Psoas muscle (tissue), 8 donors: ENCODE data around the gene TLE2. TPM values are rescaled to one million over a fixed set of nuclear protein-coding genes. Genes with fewer than 3 reads are reported as not detected.
A peak's percentile ranks its signal among the peaks of the same experiment; 100 is the strongest.
"Not testable (repeated sequence)": the region's sequence is repeated elsewhere in the genome, so short reads cannot be mapped to it uniquely, and the experiment has no call there.

Experiments used
- ATAC-seq, 4 donors: fragments of 200-7000 bp; cut with Tn5 transposase; one replicate each; pipeline ENCODE4 v1.9.1; 2020; ENCODE audit warnings: moderate library complexity in 3 of 4, mild to moderate bottlenecking in 2 of 4
- DNase-seq, 2 donors: peaks; one replicate each; pipeline ENCODE4 v3.0.0-alpha.2; 2020
- H3K27ac ChIP-seq: fragments of 200-600 bp; one replicate; pipeline ENCODE4 v1.8.0; 2022
- H3K27me3 ChIP-seq, 3 donors: fragments of 200-600 bp in 1 of 3; one replicate each; pipeline versions ENCODE4 v1.6.1 to v1.8.0; 2013 to 2022; ENCODE audit warnings: low read length in 2 of 3, mild to moderate bottlenecking in 2 of 3, moderate library complexity in 1 of 3; ENCODE audit not compliant: insufficient read depth in 3 of 3
- H3K36me3 ChIP-seq, 2 donors: fragments of 200-600 bp in 1 of 2; one replicate each; pipeline versions ENCODE4 v1.6.1 to v1.8.0; 2013 to 2022; ENCODE audit warnings: low read depth in 1 of 2, mild to moderate bottlenecking in 1 of 2, moderate library complexity in 1 of 2; ENCODE audit not compliant: insufficient read depth in 1 of 2
- H3K4me1 ChIP-seq: fragments of 200-600 bp; one replicate; pipeline ENCODE4 v1.8.0; 2022
- H3K4me3 ChIP-seq: fragments of 200-600 bp; one replicate; pipeline ENCODE4 v1.8.0; 2022; ENCODE audit warnings: mild to moderate bottlenecking
- H3K9me3 ChIP-seq: fragments of 200-600 bp; one replicate; pipeline ENCODE4 v1.8.0; 2022
- WGBS, 3 donors: extraction: QIAGEN DNeasy Blood & Tissue Kit; methylation state at CpG; one replicate each; pipeline versions ENCODE4 v1.1.6 to v1.1.7; 2013; 5-methylcytosine and 5-hydroxymethylcytosine counted together
- intact Hi-C, 2 donors: fragments of 100-400 bp; cut with DNase I; formaldehyde crosslinking; loops; one replicate each; pipeline versions ENCODE4 v1.11.0 to v1.14.2; 2022
- polyA plus RNA-seq, 3 donors: library from polyadenylated mRNA; stranded (reverse); fragments of 200-250 nt; gene quantifications; one replicate each; pipeline ENCODE4 v1.2.3, GENCODE V29; 2013
- total RNA-seq, 4 donors: library from RNA; stranded (reverse); fragmentation: NEBNext Ultra II Directional in 2 of 4; extraction: Animal tissue kit (Norgen Biotek cat#: 25700) in 2 of 4; gene quantifications; one replicate each; pipeline versions ENCODE4 v1.2.1 to v1.2.4, GENCODE V29; 2021 to 2023
- TF ChIP-seq, protein P1 (sequence below): fragments of 200-600 bp; IDR thresholded peaks from one replicate; pipeline ENCODE4 v1.8.0; 2022; ENCODE audit warnings: antibody characterized with exemption
- donor health status: healthy with polysubstance abuse.
- donor health status: DM: no; HTN: no; CAD: no; lungs with moderate emphysema.
- donor health status: Bipolar disorder and iron deficiency.
- donor health status: healthy.
- donor health status: DM: yes; HTN: yes; CAD: no.
- donor health status: DM: no; HTN: no; CAD: no.
- donor health status: DM: no; HTN: no; CAD: no.
- donor health status: DM: yes; HTN: yes; CAD: no.

The TLE2 gene
- total and polyA plus RNA-seq, 7 donors = 23.5 to 42.5 (median 33.6) TPM

DNA sequence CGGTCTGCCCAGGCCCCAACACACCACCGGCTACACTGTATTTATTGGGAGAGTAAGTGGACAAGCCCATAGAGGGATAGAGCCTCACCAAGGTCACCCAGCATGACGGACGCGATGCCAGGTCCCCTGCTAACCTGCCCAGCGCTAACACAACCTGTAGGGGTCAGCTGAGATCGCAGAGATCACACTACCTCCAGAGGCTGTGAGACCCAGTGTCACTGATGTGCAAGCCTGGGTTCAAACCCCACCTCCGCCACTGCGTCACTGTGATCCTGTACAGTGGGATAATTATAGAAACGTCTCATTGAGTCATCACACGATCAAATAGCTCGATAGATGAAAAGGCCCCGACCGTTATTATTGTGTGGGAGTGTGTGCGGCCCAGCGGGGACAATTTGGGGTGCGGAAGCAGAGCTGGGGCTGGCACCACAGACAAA is 10.6 kb upstream of the TLE2 start:
- WGBS, 3 donors = 40 to 65% (median 40%) methylated on average over 17 of the region's 17 CpGs
- H3K27ac ChIP-seq = peak overlapping the region; percentile 68
- intact Hi-C loops = no loop called here

DNA sequence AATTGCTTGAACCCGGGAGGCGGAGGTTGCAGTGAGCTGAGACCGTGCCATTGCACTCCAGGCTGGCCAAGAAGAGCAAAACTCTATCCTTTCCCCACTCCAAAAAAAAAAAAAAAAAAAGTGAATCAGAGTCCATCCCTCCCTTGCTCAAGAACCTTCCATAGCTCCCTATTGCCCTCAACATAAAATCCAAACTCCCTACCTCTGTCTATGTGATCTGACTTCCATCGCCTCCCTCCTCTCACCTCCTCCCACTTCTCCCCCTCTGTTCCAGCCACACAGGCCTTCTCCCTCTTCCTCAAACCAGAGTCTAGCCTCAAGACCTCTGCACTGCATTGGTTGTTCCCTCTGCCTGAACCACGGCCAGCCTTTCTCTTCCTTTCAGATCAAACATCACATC is 10.0 kb upstream of the TLE2 start:
- H3K9me3 ChIP-seq = no peaks in the 10 kb centered on the region
- peak overlapping the region; percentile 68 for H3K27ac ChIP-seq
- no peak overlapping the region for H3K4me3 ChIP-seq
- H3K4me1 ChIP-seq = peaks cover 15% of the 10 kb centered on the region
- no peaks in the 10 kb centered on the region for H3K36me3 ChIP-seq
- ATAC-seq (no peak), DNase-seq (no peak)
- intact Hi-C loops = no loop called here
- TF ChIP-seq, protein P1, sequence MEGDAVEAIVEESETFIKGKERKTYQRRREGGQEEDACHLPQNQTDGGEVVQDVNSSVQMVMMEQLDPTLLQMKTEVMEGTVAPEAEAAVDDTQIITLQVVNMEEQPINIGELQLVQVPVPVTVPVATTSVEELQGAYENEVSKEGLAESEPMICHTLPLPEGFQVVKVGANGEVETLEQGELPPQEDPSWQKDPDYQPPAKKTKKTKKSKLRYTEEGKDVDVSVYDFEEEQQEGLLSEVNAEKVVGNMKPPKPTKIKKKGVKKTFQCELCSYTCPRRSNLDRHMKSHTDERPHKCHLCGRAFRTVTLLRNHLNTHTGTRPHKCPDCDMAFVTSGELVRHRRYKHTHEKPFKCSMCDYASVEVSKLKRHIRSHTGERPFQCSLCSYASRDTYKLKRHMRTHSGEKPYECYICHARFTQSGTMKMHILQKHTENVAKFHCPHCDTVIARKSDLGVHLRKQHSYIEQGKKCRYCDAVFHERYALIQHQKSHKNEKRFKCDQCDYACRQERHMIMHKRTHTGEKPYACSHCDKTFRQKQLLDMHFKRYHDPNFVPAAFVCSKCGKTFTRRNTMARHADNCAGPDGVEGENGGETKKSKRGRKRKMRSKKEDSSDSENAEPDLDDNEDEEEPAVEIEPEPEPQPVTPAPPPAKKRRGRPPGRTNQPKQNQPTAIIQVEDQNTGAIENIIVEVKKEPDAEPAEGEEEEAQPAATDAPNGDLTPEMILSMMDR = no peak
- WGBS, 3 donors = 81 to 91% (median 87%) methylated on average over 5 of the region's 5 CpGs
- H3K27me3 ChIP-seq = no peaks in the 10 kb centered on the region

More for the DNA sequence above, 10.6 kb upstream of the TLE2 start:
- TF ChIP-seq, protein P1 = no peak
- no peaks in the 10 kb centered on the region for H3K9me3 ChIP-seq
- no peak overlapping the region for H3K4me3 ChIP-seq
- H3K27me3 ChIP-seq = no peaks in the 10 kb centered on the region
- DNase-seq (peak; percentile 53 to 75), ATAC-seq (peak; percentile 18 to 47 (median 35))
- peaks cover 14% of the 10 kb centered on the region for H3K4me1 ChIP-seq
- no peaks in the 10 kb centered on the region for H3K36me3 ChIP-seq

DNA sequence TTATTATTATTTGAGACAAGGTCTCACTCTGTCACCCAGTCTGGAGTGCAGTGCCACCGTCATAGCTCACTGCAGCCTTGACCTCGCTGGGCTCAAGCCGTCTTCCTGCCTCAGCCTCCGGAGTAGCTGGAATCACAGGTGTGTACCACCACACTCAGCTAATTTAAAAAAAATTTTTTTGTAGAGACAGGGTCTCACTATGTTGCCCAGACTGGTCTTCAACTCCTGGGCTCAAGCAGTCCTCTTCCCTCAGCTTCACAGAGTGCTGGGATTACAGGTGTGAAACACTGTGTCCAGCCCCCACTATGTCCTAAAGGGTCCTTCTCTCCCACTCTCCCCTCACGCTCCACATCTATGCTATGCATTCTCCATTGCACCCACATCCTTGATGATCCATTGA is 9.1 kb upstream of the TLE2 start:
- intact Hi-C loops = no loop called here
- WGBS, 3 donors = 72 to 87% (median 81%) methylated on average over 5 of the region's 5 CpGs
- H3K4me1 ChIP-seq = peaks cover 15% of the 10 kb centered on the region
- DNase-seq = no peak
- TF ChIP-seq, protein P1 = no peak
- no peaks in the 10 kb centered on the region for H3K36me3 ChIP-seq
- H3K27ac ChIP-seq = peak overlapping the region; percentile 93
- H3K4me3 ChIP-seq = no peak overlapping the region
- H3K9me3 ChIP-seq = no peaks in the 10 kb centered on the region
- ATAC-seq = no peak
- no peaks in the 10 kb centered on the region for H3K27me3 ChIP-seq

DNA sequence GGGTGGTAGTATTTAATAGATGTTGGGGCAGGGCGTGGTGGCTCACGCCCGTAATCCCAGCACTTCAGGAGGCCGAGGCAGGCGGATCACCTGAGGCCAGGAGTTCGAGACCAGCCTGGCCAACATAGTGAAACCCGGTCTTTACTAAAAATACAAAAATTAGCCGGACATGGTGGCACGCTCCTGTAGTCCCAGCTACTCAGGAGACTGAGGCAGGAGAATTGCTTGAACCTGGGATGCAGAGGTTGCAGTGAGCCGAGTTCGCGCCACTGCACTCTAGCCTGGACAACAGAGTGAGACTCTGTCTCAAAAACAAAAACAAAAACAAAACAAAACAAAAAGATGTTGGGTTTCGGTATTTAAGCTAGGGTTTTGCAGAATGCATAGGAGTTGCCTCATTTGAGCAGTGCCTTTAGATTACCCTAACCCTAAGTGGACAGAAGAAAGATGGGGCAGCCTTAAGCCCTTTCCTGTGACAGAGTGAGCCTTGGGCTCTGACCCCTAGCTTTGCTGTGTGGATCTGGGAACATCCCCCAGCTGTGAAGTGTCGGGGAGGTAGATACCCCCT is 8.0 kb upstream of the TLE2 start:
- ATAC-seq, H3K9me3 ChIP-seq, DNase-seq, intact Hi-C loops, H3K36me3 ChIP-seq, H3K27me3 ChIP-seq: not testable (repeated sequence)
- WGBS, 3 donors = 74 to 81% (median 76%) methylated on average over 14 of the region's 14 CpGs
- H3K4me1 ChIP-seq = peaks cover 15% of the 10 kb centered on the region
- H3K4me3 ChIP-seq = peak overlapping the region; percentile 78
- peak overlapping the region; percentile 93 for H3K27ac ChIP-seq

DNA sequence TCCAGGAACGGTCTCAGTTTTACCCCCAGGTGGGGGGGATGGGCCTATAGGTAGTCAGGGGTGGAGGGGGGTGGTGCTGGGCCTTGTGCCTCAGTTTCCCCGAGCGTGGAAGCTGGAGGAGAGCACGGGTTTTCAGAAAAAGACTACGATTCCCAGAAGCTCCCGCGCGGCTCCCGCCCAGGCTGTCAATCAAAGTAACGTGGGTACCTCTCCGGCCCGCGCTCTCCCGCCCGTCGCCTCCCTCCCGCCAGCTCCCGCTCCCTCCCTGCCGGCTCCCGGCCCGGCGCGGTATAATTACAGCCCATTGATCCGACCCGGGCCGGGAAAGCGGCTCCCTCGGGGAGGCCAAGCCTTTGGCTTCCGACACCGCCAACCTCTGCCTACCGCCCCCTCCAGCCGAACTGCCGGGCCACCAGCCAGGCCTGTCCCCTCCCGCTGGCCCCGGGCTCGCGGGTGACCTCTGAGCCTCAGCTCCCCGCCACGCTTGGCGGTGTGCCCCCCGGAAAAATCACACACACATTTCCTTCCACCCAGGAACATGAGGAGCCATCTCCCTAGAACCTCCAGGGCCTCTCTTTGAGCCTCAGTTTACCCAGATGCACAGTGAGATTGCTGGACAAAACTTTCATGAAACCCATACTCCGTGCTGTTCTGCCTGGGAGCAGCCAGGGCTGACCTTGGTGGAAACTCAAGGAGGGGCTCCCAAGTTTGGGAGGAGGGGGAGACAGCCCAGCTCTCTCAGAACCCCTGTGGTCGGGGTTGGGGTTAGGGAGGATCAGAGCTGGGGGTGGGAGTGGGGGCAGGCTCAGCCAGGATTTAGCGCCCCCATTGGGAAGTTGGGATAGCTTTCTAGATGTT is 7.3 kb upstream of the TLE2 start:
- H3K27ac ChIP-seq = peak overlapping the region; percentile 93
- TF ChIP-seq, protein P1 = no peak
- intact Hi-C loops = no loop called here
- peak; percentile 92 to 97 for DNase-seq
- peak overlapping the region; percentile 78 for H3K4me3 ChIP-seq
- H3K9me3 ChIP-seq = no peaks in the 10 kb centered on the region
- H3K36me3 ChIP-seq = no peaks in the 10 kb centered on the region
- ATAC-seq = peak; percentile 83 to 89 (median 88)
- 1 to 4% (median 1%) methylated on average over 27 to 44 of the region's 44 CpGs for WGBS, 3 donors
- no peaks in the 10 kb centered on the region for H3K27me3 ChIP-seq
- peaks cover 15% of the 10 kb centered on the region for H3K4me1 ChIP-seq
